Measurements from ENCODE around the gene DLGAP3.

Gene DLGAP3

DNA sequence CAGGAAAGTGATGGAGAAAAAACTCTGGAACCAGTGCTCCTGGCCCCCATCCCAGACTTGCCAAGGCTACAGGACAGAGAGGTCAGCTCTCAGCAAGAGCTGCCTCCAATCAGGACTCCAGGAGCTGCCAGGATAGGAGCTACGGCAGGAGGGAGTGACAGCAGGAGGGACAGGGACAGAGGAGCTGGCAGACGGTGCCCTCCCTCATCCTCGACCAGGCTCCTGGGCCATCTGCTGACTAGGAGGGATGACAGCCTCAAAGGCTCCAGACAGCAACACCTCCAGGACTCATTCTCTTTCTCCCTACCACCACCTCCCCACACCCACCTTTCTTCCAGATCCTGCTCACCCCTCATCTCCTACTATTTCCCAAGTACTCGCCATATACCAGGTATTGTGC, 22.7 kb downstream of the DLGAP3 start:
- Histone ChIP-seq H3K4me2 (no peak overlapping the region), H3K4me1 (ENCODE audit: low read depth, poor library complexity, severe bottlenecking) (no peaks in the 10 kb centered on the region)
- TF ChIP-seq, protein P1, sequence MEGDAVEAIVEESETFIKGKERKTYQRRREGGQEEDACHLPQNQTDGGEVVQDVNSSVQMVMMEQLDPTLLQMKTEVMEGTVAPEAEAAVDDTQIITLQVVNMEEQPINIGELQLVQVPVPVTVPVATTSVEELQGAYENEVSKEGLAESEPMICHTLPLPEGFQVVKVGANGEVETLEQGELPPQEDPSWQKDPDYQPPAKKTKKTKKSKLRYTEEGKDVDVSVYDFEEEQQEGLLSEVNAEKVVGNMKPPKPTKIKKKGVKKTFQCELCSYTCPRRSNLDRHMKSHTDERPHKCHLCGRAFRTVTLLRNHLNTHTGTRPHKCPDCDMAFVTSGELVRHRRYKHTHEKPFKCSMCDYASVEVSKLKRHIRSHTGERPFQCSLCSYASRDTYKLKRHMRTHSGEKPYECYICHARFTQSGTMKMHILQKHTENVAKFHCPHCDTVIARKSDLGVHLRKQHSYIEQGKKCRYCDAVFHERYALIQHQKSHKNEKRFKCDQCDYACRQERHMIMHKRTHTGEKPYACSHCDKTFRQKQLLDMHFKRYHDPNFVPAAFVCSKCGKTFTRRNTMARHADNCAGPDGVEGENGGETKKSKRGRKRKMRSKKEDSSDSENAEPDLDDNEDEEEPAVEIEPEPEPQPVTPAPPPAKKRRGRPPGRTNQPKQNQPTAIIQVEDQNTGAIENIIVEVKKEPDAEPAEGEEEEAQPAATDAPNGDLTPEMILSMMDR (conservative IDR thresholded peaks at IDR 0.05; ENCODE audit: low read depth, low read length), result no peak

DNA sequence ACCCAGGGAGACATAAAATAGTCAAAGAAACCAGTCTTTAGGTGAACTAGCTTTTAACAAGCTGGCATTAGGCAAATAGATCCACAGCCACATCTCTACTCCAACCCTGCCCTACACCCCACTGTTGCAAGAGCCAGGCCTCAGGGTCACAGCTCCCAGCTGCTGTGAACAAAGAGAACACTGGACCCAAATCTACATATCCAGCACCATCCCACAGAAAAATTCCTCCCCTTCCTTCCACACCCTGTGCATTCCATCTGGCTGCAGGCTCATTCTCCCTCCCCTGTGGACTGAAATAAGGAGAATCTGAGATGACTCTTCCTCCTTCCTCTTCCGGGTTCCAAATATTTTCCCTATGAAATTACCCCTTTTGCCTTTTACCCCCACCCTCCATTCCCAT, 23.2 kb downstream of the DLGAP3 start:
- H3K4me1 ChIP-seq (ENCODE audit: low read depth, poor library complexity, severe bottlenecking), result no peaks in the 10 kb centered on the region
- no peaks in the 10 kb centered on the region for H3K79me2 ChIP-seq (ENCODE audit: insufficient read depth, low read depth)
- H3K27ac ChIP-seq, result no peak overlapping the region
- H3K4me2 ChIP-seq, result no peak overlapping the region
- no peaks in the 10 kb centered on the region for H4K20me1 ChIP-seq (ENCODE audit: insufficient read depth)
- H3K27me3 ChIP-seq (ENCODE audit: insufficient read depth, low read depth), result peaks cover 39% of the 10 kb centered on the region
- H3K4me3 ChIP-seq (IDR thresholded peaks at IDR 0.05; ENCODE audit: insufficient read depth, low read depth, low read length), result no peak overlapping the region
- no peak overlapping the region for H3K9ac ChIP-seq
- TF ChIP-seq, protein P1 (conservative IDR thresholded peaks at IDR 0.05; ENCODE audit: low read depth, low read length), result no peak
- no peaks in the 10 kb centered on the region for H3K36me3 ChIP-seq (ENCODE audit: insufficient read depth)
- H2AFZ ChIP-seq (ENCODE audit: low read depth), result no peak overlapping the region

More for the DNA sequence above, 22.7 kb downstream of the DLGAP3 start:
- Histone ChIP-seq H4K20me1 (ENCODE audit: insufficient read depth) (no peaks in the 10 kb centered on the region), H3K27ac (no peak overlapping the region), H3K36me3 (ENCODE audit: insufficient read depth) (no peaks in the 10 kb centered on the region), H3K79me2 (ENCODE audit: insufficient read depth, low read depth) (no peaks in the 10 kb centered on the region), H3K4me3 (IDR thresholded peaks at IDR 0.05; ENCODE audit: insufficient read depth, low read depth, low read length) (no peak overlapping the region), H3K27me3 (ENCODE audit: insufficient read depth, low read depth) (peaks cover 34% of the 10 kb centered on the region; the same call in 1 of the 2 replicates), H2AFZ (ENCODE audit: low read depth) (no peak overlapping the region), H3K9ac (no peak overlapping the region)

DNA sequence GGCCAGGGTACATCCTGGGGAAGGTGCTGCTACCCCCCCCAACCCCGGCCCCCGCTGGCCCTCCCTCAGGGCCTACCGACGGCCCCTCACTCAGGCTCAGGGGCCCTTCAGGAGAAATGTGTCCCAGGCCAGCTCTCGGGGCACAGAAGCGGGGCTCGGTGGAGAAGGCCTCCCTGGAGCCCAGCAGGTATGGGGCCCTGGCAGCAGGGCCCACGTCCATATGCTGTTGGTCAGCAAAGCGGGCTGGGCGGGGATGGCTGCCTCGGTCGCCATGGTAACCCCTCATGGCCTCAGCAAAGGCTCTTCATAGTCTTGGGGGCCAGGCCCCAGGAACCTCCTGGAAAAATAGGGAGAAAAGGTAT, 24.4 kb downstream of the DLGAP3 start:
- Histone ChIP-seq H3K27me3 (ENCODE audit: insufficient read depth, low read depth) (peaks cover 46% of the 10 kb centered on the region), H3K27ac (no peak overlapping the region), H3K9ac (no peak overlapping the region), H4K20me1 (ENCODE audit: insufficient read depth) (no peaks in the 10 kb centered on the region), H3K4me2 (no peak overlapping the region), H2AFZ (ENCODE audit: low read depth) (no peak overlapping the region), H3K79me2 (ENCODE audit: insufficient read depth, low read depth) (no peaks in the 10 kb centered on the region), H3K4me3 (IDR thresholded peaks at IDR 0.05; ENCODE audit: insufficient read depth, low read depth, low read length) (no peak overlapping the region), H3K36me3 (ENCODE audit: insufficient read depth) (no peaks in the 10 kb centered on the region), H3K4me1 (ENCODE audit: low read depth, poor library complexity, severe bottlenecking) (no peaks in the 10 kb centered on the region)
- TF ChIP-seq, protein P1 (conservative IDR thresholded peaks at IDR 0.05; ENCODE audit: low read depth, low read length), result no peak

DNA sequence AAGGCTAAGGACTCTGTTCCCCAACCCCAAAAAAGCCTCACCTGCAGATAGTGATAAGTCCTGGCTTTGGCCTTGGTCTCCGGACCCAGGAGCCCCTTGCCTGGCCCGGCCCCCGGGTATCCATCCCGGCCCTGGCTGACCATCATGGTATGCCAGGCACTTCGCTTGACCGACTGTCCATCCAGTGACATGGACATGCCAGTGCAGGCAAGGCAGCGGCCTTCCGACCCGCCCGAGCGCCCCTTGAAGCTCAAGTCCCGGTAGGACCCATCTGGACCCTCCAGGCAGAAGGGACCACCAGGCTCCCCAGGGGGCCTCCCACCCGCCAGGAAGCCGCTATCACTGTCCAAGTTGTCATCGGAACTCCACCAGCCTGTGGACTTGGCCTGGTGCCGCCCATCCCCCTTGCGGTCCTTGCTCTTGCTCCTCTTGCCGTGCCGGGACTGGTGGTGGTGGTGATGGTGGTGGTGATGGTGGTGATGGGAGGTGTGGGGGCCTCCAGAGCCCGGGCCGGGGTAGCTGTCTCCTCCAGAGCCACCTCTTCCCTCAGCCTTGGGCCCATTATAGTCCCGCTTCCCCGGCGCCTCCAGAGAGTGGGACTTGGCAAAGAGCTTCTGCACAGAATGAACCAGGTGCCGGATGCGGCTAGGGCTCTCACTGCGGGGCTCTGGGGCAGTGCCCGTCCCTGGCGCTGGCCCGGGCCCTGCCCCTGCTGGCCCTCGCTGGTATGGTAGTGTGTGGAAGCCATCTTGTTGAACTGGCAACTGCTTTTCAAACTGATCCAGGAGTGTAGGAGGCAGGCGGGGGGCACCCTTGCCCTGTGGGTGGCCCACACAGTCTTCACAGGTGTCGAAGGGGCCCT, 25.0 kb downstream of the DLGAP3 start:
- TF ChIP-seq, protein P1 (conservative IDR thresholded peaks at IDR 0.05; ENCODE audit: low read depth, low read length), result no peak
- H3K4me1 ChIP-seq (ENCODE audit: low read depth, poor library complexity, severe bottlenecking), result no peaks in the 10 kb centered on the region
- no peaks in the 10 kb centered on the region for H3K36me3 ChIP-seq (ENCODE audit: insufficient read depth)
- no peaks in the 10 kb centered on the region for H3K79me2 ChIP-seq (ENCODE audit: insufficient read depth, low read depth)
- H2AFZ ChIP-seq (ENCODE audit: low read depth), result no peak overlapping the region
- peaks cover 41% of the 10 kb centered on the region for H3K27me3 ChIP-seq (ENCODE audit: insufficient read depth, low read depth)
- no peak overlapping the region for H3K27ac ChIP-seq
- no peaks in the 10 kb centered on the region for H4K20me1 ChIP-seq (ENCODE audit: insufficient read depth)
- no peak overlapping the region for H3K9ac ChIP-seq
- H3K4me3 ChIP-seq (IDR thresholded peaks at IDR 0.05; ENCODE audit: insufficient read depth, low read depth, low read length), result no peak overlapping the region
- H3K4me2 ChIP-seq, result no peak overlapping the region
